T-helper 2 cell (primary cell): ENCODE measurements around the gene PTGR3.

Experiments used
- DNase-seq, 5 experiments: peaks; one replicate each; pipeline versions ENCODE4 v3.0.0 to v3.0.0-alpha.2; 2012 to 2022

Gene PTGR3

DNA sequence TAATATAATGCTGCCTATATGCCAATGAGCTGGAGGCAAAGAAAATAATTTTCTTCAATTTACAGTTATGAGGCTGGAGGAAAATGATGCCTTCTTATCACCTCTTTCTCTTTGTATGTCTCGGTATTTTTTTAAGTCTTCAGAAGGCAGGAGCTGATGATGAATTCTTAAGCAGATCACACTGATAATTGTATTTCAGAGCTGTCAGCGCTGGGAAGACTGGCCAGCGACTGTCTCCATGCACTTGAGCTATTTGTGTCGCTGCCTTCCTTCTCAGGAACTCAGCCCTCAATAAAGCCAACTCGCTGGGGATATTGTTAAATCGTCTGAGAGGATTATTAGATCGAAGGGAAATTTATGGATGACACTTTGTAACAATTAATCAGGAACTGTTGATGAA lies 40.3 kb downstream of the PTGR3 start:
- DNase-seq, result no peak

- peak in 1 of 5 experiments; percentile 20 for DNase-seq
These were observed 41.0 kb downstream of the PTGR3 start for GRCh38 chr18:75167759-75168618.

DNA sequence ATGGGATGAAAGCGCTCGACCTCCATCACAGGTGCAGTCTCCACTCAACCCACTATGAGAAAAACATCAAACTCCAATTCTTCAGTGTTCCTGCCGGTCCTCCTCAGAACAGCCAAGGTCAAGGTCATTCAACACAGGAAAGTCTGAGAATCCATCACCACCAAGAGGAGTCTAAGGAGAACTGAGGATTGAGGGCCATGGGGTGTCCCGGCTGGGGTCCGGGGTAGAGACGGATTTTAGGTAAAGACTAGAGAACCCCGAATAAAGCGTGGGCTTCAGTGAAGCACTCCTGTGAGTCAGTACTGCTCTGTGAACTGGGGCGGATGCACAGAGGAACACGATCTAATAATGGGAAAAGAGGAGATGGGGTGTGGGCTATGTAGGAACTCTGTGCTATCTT lies 41.8 kb downstream of the PTGR3 start:
- DNase-seq, result no peak

DNA sequence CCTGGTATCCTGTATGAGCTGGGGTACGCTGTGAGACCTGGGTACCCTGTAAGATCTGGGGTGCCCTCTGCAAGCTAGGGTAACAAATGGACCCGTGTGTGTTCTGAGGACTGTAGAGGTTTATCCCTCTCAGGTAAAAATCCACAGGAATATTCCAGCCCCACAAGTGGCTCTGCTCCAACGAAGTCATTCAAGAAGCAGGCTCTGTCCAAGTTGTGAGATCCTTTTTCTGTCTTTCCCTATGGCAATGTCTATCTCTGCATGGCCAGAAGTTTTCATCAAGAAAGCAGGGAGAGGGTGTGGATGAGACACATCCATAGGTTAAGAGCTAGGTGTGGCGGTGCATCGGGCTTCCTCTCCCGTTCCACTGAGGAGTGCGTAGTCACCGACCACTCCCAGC lies 43.0 kb downstream of the PTGR3 start:
- no peak for DNase-seq

- DNase-seq, result no peak
These were observed 44.5 kb downstream of the PTGR3 start for GRCh38 chr18:75164479-75164878.

GRCh38 chr18:75163736-75164135 lies 45.2 kb downstream of the PTGR3 start:
- DNase-seq, result no peak

DNA sequence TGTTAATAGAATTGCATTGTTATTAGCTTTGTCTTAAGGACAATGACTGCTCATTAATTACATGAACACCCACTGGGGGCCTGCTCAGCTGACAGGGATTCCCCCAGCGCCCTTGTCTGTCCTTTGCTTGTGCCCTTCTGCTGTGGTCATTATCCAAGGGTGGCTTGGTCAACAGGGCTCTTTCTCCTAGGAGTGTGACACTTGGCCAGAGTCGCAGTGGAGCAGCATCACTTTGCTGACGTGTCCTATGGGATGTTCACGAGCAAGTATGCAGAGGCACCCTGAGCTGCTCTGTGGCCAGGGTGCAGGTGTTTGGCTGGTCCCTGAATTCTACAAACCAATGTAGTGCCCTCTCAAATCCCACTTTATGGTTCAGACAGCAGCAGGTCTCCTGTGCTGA lies 46.0 kb downstream of the PTGR3 start:
- DNase-seq, result no peak

DNA sequence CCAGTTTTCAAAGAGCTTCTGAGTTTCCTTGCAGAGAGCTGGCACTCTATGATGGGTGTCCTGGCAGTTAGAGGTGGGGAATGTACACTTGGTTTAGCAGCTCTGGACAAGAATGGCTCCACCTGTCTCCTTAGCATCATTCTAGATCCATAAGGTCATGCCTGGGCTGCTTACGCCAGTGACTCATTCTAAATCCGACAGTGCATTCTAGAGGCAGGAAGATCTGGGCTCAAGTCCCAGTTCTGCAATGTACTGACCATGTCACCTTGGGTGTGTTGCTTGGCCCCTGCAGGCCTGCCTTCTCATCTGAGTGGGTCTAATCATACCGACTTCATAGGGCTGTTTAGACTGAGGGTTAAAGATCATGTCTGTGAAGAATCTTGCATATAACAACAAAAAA lies 46.5 kb downstream of the PTGR3 start:
- no peak for DNase-seq

- peak in 2 of 5 experiments; percentile 3 to 27 for DNase-seq
These were observed 47.5 kb downstream of the PTGR3 start for GRCh38 chr18:75161256-75162028.

- DNase-seq, result no peak
These were observed 48.6 kb downstream of the PTGR3 start for GRCh38 chr18:75160364-75160763.

GRCh38 chr18:75159646-75160356 lies 49.1 kb downstream of the PTGR3 start:
- no peak for DNase-seq

GRCh38 chr18:75159238-75159518 lies 49.8 kb downstream of the PTGR3 start:
- DNase-seq, result no peak
